ENCODE results near the gene SENP6.
"Not testable (repeated sequence)": the region's sequence is repeated elsewhere in the genome, so short reads cannot be mapped to it uniquely, and the experiment has no call there.

The SENP6 gene

GRCh38 chr6:75666592-75666991 is 64.9 kb downstream of the SENP6 start:
- DNase-seq: no peak

GRCh38 chr6:75673884-75674283 is 72.2 kb downstream of the SENP6 start:
- DNase-seq: no peak

GRCh38 chr6:75676377-75676776 is 74.7 kb downstream of the SENP6 start:
- no peak for DNase-seq

GRCh38 chr6:75682548-75682947 is 80.9 kb downstream of the SENP6 start:
- DNase-seq: not testable (repeated sequence)

- not testable (repeated sequence) for DNase-seq
These were observed 81.3 kb downstream of the SENP6 start for GRCh38 chr6:75683005-75683404.

- not testable (repeated sequence) for DNase-seq
These were observed 85.9 kb downstream of the SENP6 start for GRCh38 chr6:75687535-75687934.

- not testable (repeated sequence) for DNase-seq
These were observed 86.3 kb downstream of the SENP6 start for GRCh38 chr6:75687937-75688336.

- no peak for DNase-seq
These were observed 87.9 kb downstream of the SENP6 start for GRCh38 chr6:75689576-75689975.

- DNase-seq: no peak
These were observed 89.3 kb downstream of the SENP6 start for GRCh38 chr6:75691012-75691411.

GRCh38 chr6:75693534-75693933 is 91.9 kb downstream of the SENP6 start:
- DNase-seq: no peak

GRCh38 chr6:75694406-75694805 is 92.7 kb downstream of the SENP6 start:
- DNase-seq: no peak

- DNase-seq: not testable (repeated sequence)
These were observed 106.7 kb downstream of the SENP6 start for GRCh38 chr6:75708334-75708733.

GRCh38 chr6:75711173-75711572 is 109.5 kb downstream of the SENP6 start:
- no peak for DNase-seq

- DNase-seq: no peak
These were observed 117.5 kb downstream of the SENP6 start for GRCh38 chr6:75719133-75719532.

- no peak for DNase-seq
These were observed 121.7 kb downstream of the SENP6 start for GRCh38 chr6:75723382-75723781.

GRCh38 chr6:75727206-75727605 is 125.5 kb downstream of the SENP6 start:
- DNase-seq: no peak

- not testable (repeated sequence) for DNase-seq
These were observed 129.3 kb downstream of the SENP6 start for GRCh38 chr6:75731029-75731428.

GRCh38 chr6:75735491-75736186 is 134.0 kb downstream of the SENP6 start:
- no peak for DNase-seq

GRCh38 chr6:75743971-75744370 is 142.3 kb downstream of the SENP6 start:
- no peak for DNase-seq

GRCh38 chr6:75745404-75745803 is 143.7 kb downstream of the SENP6 start:
- DNase-seq: no peak

GRCh38 chr6:75746221-75746620 is 144.5 kb downstream of the SENP6 start:
- DNase-seq: no peak

GRCh38 chr6:75747152-75747992 is 145.7 kb downstream of the SENP6 start:
- DNase-seq: no peak

GRCh38 chr6:75748003-75748742 is 146.5 kb downstream of the SENP6 start:
- DNase-seq: no peak
